Measurements from ENCODE around the gene SMIM38.

SMIM38 gene

GRCh38 chr11:69202511-69203221, 46.9 kb downstream of the SMIM38 start:
- H3K27ac Mint-ChIP-seq, result no peak overlapping the region
- H3K36me3 Mint-ChIP-seq (ENCODE audit: low read depth), result no peaks in the 10 kb centered on the region
- no peak overlapping the region for H3K4me3 Mint-ChIP-seq
- H3K27me3 Mint-ChIP-seq, result peaks cover 5% of the 10 kb centered on the region
- H3K4me1 Mint-ChIP-seq (ENCODE audit: low read depth), result no peaks in the 10 kb centered on the region
- H3K9me3 Mint-ChIP-seq, result no peaks in the 10 kb centered on the region

- Mint-ChIP-seq H3K4me1 (ENCODE audit: low read depth) (no peaks in the 10 kb centered on the region), H3K36me3 (ENCODE audit: low read depth) (no peaks in the 10 kb centered on the region), H3K27me3 (peaks cover 5% of the 10 kb centered on the region), H3K27ac (no peak overlapping the region), H3K4me3 (no peak overlapping the region), H3K9me3 (peaks cover 3% of the 10 kb centered on the region)
Measured at GRCh38 chr11:69203381-69203780, 47.6 kb downstream of the SMIM38 start.

- Mint-ChIP-seq H3K9me3 (peaks cover 4% of the 10 kb centered on the region), H3K36me3 (ENCODE audit: low read depth) (no peaks in the 10 kb centered on the region), H3K4me1 (ENCODE audit: low read depth) (no peaks in the 10 kb centered on the region), H3K27ac (no peak overlapping the region), H3K4me3 (no peak overlapping the region), H3K27me3 (peaks cover 1% of the 10 kb centered on the region)
Measured at GRCh38 chr11:69203901-69204245, 48.1 kb downstream of the SMIM38 start.

GRCh38 chr11:69204246-69204940, 48.7 kb downstream of the SMIM38 start:
- Mint-ChIP-seq H3K9me3 (peaks cover 4% of the 10 kb centered on the region), H3K4me3 (no peak overlapping the region), H3K4me1 (ENCODE audit: low read depth) (no peaks in the 10 kb centered on the region), H3K27ac (no peak overlapping the region), H3K27me3 (no peaks in the 10 kb centered on the region), H3K36me3 (ENCODE audit: low read depth) (no peaks in the 10 kb centered on the region)

GRCh38 chr11:69204941-69205742, 49.4 kb downstream of the SMIM38 start:
- H3K27me3 Mint-ChIP-seq, result peaks cover 1% of the 10 kb centered on the region
- peaks cover 4% of the 10 kb centered on the region for H3K9me3 Mint-ChIP-seq
- H3K4me1 Mint-ChIP-seq (ENCODE audit: low read depth), result peaks cover 1% of the 10 kb centered on the region
- H3K4me3 Mint-ChIP-seq, result no peak overlapping the region
- H3K27ac Mint-ChIP-seq, result no peak overlapping the region
- no peaks in the 10 kb centered on the region for H3K36me3 Mint-ChIP-seq (ENCODE audit: low read depth)

Measured in stimulated activated naive CD8-positive, alpha-beta T cell treated with anti-CD3 and anti-CD28 coated beads, Interleukin-15, Interleukin-2, amounts not matched to agents 100 ng/mL and 50 ng/mL, for 24 hours (primary cell).